Left hindlimb (tissue), 1 donor: Measurements from ENCODE around the gene TBX1.

Experiments used
- DNase-seq: peaks from one replicate; pipeline ENCODE4 v3.0.0-alpha.2; 2018

The TBX1 gene

GRCh38 chr22:19815823-19816290 lies 55.3 kb downstream of the TBX1 start:
- DNase-seq = no peak

GRCh38 chr22:19816372-19817119 lies 56.0 kb downstream of the TBX1 start:
- no peak for DNase-seq
